ENCODE data around the gene LTBP2.

The LTBP2 gene

DNA sequence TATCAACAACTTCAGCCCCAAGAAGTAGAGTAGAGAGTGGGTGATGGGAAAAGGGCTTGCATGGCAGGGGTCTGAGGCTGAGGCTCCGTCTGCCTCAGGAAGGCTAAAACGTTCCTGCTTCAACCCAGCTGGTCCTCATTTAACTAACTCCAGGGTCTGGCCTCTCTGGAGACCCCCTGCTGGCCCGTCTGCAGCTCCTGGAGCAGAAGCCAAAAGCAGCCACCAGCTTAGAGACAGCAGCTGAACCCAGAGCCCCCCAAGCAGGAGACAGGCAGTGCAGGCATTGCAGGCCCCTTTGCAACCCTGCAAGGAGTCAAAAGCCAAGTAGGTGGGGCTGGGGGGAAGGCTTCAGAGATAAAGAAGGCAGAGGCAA is 25.1 kb upstream of the LTBP2 start:
- no peak for DNase-seq

DNA sequence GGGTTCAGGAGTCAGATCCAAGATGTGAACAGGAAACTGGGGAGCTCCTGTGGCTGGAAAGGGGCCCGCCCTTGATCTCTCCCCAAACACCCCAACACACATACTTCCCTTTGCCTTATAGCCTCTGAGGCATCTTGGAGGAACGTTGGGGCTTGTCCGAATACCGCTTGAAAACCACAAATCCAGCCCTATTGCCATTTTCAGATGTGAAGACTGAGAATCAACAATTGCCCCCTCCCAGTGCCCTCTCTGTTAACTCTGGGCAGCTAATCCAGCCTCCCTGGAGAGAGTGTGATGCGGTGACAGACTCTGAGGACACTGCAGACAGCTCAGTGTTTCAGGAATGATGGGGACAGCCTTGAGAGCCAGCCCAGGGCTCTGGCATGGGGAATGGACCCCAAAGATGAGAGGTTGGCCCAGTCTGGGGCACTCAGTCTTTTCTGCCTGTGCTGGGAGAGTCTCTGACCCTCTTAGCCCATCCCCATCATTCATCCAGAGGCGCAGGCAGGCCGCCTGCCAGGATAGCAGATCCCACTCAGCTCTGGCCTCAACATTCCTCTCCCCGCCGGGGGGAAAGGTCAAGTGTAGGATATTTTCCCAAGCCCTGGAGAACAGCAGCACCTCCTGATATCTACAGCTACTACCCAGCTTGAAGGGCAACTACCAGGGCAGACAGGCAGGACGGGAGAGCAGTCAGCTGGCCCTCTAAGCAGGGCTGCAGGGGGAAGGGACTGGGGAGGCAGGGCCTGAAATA is 24.6 kb upstream of the LTBP2 start:
- no peak for DNase-seq

DNA sequence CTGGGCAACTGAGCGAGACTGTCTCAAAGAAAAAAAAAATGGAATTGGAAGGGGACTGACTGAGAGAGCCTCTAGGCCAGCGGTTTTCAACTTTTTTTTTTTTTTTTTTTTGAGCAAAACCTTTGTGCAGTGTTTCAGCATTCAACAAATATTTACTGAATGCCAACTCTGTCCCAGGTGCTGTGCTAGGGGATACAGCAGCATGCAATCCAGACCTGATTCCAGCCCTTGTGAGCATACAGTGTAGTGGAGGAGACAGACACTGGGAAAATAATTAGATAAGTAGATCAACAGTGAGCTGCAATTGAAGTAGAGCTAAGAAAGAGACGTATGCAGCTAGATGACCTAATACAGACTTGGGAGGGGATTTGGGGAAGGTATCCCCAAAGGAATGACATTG is 23.8 kb upstream of the LTBP2 start:
- no peak for DNase-seq

DNA sequence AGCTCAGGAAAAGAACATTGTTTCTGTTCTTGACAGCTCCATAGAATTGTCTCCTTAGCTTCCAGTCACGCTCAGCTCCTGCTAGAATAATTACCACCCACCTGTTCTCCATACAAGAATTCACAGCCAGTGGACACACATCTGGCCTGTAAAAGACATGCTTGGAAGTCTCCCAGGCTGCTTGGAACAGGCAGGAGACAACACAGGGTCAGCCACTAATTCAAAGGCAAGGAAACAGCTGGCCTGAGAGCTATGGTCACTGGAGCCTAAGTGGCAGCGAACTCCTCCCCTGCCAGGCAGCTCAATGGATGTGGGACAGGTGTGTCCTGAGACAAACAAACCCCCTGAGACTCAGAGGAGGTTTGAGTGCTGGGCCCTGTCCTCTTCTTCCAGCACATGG is 22.9 kb upstream of the LTBP2 start:
- peak; percentile 21 to 70 (median 69) for DNase-seq

DNA sequence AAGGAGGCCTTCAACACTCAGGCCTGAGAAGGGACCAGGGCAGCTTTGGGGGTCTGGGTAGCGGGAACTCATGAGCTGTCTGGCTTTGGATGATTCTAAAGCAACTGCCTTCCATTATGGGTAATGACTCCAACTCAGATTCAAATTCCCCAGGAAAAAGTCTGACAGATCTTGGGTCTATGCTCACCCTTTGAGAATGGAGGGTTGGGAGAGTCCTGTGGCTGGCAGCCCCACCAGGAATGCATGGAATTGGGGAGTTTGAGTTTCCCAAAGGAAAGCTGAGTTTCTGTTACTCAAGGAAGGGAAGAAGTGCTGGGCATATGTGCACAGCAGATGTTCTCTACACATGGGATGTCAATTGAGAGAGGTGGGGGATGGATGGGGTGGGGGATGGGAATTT is 22.4 kb upstream of the LTBP2 start:
- DNase-seq: no peak

DNA sequence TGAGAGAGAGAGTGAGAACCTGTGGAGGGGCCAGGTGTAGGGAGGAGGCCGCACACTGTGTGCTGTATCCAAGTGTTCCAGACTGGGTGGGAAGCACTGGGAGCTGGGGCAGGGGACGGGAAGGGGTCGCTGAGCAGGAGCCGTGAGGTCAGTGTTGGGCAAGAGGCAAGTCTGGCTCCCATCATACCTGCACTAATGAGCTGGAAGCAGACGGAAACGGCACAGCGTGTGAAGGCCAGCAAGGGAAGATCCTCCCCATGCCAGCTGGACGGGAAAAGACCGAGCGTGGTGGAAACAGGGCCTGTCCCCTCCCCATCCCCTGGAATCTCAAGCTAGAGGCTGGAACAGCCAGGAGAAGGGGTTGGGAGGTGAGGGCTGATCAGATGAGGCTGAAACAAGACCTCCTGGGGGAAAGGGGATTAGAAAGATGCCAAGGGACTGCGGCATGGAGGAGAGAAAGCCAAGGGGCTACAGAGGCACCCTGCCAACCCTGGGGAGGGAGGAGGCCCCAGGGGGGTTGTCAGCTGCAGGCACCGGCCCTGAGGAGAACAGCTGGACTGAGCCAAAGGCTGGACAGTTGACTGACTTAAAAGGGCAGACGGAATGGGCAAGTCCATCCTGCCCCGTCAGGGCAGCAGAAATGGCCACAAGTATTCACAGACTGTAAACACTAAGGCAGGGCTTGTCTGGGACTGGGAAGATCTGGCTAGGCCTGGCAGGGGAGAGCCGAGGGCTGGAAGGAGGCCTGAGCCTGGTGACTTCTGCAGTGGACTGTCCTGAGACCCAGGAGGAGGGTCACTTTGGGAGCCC is 19.0 kb upstream of the LTBP2 start:
- no peak for DNase-seq

DNA sequence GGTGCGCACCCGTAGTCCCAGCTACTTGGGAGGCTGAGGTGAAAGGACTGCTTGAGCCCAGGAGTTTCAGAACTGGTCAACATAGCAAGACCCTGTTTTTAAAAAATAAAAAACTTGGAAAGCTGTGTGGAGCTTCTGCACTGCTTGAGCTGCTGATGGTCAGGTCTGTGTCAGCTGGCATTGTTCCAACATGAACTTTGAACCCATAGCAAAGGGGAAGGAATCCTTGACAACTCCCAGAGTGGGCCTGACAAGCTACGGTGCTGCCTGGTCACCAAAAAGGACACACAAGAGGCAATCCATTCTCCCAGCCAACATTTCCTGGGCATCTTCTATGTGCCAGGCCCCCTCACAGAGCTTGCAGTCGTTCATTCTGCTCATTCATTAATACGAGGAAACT is 16.4 kb upstream of the LTBP2 start:
- DNase-seq: no peak

DNA sequence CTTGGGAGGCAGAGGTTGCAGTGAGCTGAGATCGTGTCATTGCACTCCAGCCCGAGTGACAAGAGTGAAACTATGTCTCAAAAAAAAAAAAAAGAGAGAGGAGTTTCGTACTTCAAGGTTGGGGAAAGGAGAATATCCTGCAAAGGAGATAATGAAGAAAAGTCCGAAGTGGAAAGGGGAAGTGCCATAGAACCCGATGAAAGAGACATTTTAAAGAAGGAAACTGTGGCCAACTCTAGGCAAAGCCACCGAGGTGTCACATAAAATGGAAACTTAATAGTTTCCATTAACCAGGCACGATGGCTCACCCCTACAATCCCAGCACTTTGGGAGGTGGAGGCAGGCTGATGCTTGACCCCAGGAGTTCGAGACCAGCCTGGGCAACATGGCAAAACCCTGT is 15.0 kb upstream of the LTBP2 start:
- DNase-seq: no peak

DNA sequence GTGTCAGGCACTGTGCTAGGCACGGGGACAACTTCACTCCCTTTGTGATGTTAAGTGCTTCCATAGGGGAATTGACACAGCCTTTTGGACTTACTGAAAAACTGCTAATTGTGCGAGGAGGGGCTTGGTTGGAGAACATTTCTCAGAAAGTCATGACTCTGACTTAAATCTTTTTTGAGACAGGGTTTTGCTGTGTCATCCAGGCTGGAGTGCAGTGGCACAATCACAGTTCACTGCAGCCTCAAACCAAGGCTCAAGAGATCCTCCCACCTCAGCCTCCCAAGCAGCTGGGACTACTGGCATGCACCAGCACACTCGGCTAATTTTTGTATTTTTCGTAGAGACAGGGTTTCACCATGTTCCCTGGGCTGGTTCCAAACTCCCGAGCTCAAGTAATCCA is 10.2 kb upstream of the LTBP2 start:
- DNase-seq: no peak

DNA sequence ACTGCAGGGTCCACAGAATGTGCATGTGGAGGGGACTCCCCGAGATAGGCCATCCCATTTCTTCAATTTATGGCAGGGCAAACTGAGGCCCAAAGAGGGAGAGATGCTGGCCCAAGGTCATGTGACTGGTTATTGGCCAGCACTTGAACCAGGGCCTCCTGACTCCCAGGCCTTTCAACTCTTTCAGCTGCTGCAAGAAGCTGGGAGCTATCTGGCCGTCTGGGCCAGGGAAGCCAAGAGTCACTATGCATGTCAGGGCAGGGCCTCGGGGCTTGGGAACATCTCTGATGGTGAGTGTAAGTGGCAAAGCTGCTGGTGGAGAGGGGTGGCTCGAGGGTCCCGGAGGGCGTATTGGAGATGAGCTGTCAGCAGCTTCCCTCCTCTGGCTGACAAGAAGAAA is 9.5 kb upstream of the LTBP2 start:
- no peak for DNase-seq

DNA sequence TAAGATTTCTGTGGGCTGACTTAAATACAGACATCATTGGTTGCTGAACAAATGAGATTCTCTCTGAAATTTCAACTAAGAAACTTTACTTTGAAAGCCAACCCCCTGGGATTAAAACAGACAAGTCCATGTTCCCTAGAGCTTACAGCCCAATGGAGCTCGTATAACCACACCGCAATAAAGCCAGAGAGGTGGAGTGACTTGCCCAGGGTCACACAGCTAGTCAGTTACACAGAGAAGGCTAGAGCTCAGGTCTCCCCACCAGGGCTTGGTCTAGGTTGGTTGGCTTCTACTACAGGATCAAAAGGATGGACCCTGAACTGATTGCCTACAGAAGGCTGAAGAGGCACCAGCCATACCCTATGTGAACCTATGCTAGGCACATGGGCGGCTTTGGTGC is 8.9 kb upstream of the LTBP2 start:
- DNase-seq: no peak

DNA sequence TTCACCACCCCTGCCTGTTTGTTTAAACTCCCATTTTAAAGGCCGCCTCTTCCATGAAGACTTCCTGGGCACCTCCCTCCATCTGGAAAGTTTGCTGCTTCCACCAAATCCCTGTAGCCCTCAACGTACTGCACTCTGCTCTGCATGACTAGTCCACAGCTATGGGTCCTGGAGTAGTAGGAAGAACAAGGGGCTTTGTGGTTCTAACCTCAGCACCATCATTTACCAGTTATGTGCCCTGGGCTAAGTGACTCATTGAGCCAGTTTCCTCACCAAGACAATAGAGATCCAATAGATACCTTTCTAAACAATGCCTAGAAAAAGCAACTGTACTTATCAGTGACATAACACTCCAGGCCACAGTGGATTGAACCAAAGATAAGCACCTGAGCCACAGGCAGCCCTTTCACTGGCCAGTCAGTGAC is 8.5 kb upstream of the LTBP2 start:
- DNase-seq: no peak

DNA sequence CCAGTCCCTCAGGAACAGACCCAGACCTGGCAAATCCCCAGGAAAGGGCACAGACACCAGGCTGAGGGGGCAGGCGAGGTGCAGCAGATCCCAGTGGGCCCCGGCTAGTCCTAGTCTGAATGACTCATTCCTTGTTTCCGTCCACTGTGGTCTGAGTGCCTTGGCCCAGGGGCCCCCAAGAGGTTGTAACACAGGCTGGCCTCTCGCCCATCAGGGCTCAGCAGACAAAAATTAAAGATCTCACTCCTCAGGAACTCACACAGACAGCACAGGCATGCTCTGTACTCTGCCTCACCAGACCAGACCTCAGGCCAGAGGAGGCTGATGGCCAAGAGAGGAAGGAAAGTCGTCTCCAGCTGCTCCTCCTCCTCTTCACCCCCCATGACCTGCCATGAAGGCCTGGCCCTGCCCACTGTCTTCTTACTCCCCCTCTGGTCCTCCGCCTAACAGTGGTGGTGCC is 7.7 kb upstream of the LTBP2 start:
- DNase-seq: no peak

DNA sequence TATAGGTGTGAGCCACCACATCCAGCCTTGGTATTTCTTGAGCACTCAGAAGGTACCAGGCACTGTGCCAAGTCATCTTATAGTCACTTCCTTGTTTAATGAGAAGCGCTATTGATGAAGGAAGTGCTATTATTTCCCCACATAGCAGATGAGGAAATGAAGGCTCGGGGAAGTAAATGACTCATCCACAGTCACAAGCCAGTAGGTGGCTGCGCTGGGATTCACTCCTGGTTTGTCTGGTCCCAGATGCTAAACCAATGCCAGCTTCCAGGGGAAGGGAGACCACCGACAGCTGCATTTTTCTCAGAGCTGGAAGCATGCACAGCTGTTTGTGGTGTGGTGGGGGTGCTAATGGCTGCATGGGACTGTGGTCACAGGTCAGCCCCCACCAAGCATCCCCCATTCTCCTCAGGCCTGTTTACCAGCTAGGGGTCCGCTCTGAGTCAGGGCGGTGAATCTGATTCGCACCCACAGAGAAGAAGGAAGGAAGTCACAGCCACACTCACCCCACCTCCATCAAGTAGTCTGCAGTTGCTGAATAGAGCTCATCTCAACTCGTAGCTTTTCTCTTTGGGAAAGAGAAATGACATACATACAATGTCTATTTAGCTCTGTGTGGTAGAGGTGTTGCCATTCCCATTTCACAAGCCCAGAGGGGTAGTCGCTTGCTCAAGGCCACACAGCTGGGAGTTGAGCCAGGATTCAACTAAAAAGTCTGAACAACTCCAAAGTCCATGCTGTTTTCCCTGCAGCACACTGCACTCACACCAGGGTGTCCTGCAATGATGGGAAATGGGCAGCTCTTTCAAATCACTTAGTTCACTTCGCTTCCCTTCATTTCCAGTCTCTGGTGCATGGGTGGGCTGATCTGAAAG is 6.3 kb upstream of the LTBP2 start:
- no peak for DNase-seq

DNA sequence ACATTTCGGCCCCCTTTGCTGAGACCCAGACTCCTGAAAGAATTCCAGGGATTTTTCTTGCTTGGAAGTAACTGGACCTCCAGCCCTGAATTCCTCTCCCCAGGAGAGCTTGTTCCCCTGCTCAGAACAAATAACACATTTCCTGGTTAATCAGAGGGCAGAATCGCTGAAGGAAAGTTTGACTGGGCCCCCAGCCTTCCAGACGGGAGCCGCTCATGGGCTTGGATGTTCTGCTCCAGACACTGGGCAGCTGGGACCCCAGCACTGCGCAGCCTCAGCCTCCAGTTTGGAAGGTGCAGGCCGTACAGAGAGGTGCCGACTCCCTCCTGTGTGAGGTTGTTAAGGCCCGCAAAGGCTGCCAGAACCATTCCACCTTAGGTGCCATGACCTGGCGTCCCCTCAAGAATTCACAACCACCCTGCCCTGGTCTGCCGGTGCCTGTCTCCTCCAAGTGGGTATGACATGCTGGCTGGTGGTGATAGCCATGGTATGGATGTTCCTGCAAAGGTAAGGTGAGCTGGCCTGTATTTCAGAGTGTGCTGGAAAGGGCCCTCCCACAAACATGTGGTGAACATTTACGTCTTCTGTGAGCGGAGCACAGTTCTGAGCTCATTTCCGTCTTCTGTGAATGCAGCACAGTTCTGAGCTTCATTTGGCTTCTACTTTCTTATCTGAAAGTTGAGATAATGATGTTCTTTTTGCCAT is 5.1 kb upstream of the LTBP2 start:
- DNase-seq: no peak

DNA sequence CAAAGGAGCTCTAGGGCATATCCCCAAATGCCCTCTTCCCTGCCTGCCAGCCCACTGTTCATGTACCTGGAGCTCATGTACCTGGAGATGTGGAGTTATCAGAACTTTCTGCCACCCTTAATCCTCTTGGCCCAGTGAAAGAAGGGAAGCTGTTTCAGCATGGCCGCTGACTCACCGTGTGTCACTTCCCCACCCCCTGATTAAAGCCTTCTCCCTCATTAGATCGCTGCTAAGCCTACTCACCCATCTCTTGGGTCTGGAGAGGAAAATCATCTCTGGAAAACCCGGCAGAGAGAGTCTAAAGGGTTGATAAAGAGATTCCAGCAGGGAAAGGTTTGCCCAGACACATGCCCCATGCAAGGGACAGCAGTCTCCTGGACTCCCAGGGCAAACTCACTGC is 4.5 kb upstream of the LTBP2 start:
- no peak for DNase-seq

DNA sequence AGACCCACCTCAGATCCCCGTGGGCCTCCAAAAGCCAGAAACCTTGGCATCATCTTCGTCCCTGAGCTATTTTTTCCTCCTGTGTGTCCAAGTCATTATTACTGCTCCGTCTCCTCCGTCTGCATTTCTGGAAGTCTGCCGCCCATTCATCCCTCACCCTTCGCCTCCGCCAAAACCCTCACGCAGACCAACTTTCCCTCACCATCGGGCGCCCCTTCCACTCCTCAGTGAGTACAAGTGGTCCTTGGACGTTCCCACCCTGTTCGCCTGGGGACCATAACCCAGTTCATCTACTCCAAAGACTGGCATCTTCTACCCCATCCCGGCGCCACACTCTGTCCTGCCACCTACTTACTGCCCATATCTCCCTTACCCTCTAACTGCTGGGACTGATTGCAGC is 3.7 kb upstream of the LTBP2 start:
- no peak for DNase-seq

DNA sequence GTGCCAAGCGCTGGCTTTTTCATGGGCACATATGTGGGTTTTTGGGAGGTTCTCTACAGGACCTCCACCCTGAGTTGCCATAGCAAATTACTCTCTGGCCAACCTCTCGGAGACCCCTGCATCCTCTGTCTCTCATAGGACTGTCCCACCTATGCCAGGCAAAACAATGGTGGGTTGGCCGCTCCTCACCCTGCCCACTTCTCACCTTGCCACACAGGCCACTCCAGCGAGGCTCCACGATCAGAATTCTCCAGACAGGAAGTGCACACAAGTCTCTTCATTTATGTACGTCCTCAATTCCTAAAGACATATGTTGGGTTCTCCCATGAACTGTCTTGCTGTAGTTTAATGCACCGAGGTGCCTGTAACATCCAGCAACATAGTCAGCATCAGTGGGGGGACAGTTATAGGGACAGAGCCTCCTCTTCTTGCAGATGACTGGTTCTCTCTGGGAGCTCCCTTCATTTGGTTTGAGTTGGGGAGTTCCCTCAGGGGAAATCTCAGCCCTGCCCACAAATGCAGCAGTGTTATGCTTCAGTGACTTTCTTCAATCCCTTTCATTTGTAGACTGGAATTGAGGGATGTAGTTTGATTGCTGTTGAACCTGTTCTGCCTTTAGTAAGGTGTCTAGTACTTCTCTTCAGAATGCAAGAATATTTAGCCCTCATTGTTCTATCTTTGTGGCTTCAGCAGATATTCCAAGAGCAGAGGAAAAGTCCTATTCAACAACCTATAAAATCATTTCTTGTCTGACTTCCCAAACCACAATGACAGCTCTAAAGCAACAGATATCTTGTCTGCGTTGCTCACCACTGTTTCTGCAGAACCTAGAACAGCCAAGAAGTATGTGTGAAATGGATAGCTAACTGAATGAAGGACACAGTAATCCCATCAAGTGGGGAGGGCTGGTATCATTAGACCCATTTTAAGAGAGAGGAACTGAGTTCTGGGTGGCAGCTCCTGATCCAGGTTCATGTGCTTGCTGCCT is 2.8 kb upstream of the LTBP2 start:
- DNase-seq: peak in 2 of 3 experiments; percentile 9 to 25

DNA sequence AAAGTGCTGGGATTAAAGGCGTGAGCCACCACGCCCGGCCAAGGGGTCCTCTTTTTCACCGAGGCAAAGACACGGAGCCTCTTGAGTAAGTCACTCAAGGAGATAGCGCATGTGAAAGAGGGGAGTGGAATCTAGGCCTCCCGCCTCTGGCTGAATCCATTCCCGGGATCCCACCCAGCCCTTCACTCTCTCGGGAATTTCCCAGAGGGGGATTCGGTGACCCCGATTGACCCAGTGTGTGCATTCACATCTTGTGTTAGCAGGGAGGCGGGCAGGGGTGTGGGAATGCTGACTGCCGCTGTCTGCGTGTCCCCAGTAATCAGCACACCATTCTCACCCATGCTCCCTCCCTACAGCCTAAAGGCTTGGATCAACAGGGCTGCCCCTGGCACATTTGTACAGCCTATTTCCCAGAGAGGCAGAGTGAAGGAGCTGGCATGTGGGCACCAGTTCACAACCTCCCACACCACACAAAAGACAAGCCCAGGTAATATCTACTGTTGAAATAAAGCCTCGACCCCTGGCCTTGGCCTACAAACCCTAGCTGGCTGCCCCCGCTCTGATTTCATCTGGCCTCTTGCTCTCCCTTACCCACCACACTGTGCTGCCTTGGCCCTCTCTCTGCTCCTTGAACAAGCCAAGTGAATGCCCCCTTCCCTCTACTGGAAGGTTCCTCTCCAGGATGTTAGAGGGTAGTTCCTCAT is 1.3 kb upstream of the LTBP2 start:
- DNase-seq: no peak

DNA sequence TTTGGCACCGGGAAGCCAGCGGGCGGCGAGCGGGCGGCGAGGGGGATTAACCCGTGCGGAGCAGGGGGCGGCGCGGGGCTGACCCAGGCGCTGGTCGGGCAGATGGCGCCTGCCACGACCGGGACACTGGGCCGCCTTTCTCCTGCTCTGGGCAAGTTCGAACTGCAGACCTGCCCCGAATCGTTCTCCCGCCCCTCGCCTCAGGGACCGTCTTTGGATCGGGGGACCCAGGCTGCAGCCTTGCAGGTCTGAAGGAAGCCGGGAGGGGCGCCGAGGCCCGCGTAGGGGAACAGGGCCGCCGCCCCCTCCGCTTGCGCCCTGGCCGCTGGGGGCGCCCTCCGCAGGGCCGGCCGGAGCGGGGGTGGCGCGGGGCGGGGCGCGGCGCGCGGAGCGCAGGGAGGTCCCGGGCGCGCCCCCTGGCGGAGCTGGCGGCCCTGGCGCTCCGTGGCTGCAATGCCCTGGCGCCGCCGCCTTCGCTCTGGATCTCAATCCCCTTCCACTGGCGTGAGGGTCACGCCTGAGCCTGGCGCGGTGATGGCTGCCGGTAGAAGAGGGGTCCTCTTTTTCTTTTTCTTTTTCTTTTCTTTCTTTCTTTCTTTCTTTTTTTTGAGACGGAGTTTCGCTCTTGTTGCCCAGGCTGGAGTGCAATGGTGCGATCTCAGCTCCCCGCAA is 449 bp upstream of the LTBP2 start:
- DNase-seq: peak; percentile 10 to 86 (median 16)

Data from NCI-H1417 (cell line).